Measurements from ENCODE around the gene LRRC8D. TPM values are rescaled to one million over a fixed set of nuclear protein-coding genes. Genes with fewer than 3 reads are reported as not detected.

Gene LRRC8D
- total and polyA plus RNA-seq, 9 of the 15 experiments (the other 6 are each of a cell fraction or from before 2014, with no cell fraction given) = 3.4 to 53.9 (median 15.9) TPM

- CTCF ChIA-PET (ENCODE audit: low intra/inter-chr PET ratio) = no interaction called here
- no peaks in the 10 kb centered on the region for H3K27me3 ChIP-seq (ENCODE audit: control insufficient read depth in 2 of 2, insufficient read depth in 2 of 2, low read length in 2 of 2)
- no peak for FAIRE-seq
- BruUV-seq (replicated peaks) = no TSS peak
- in situ Hi-C loops (cut with MboI) = no loop called here
- WGBS (ENCODE audit: insufficient coverage, low coverage, missing lambda C conversion rate) = 86% methylated on average over 7 of the region's 7 CpGs
- DNase-seq (ENCODE audit: extremely low read depth in 1 of 4, low spot score in 3 of 4) = no peak
- H3K9ac ChIP-seq (ENCODE audit: insufficient read depth in 1 of 2, low read depth in 2 of 2, low read length in 2 of 2) = no peak overlapping the region
- H3K4me2 ChIP-seq (ENCODE audit: insufficient read depth, low read length) = no peak overlapping the region
- H3K36me3 ChIP-seq (ENCODE audit: control insufficient read depth, insufficient read depth, low read length) = peaks cover 62% of the 10 kb centered on the region; the same call in 2 of the 3 replicates
- peaks cover 2 to 11% of the 10 kb centered on the region in 2 experiments; a peak in 3 of 5 replicates for H3K4me1 ChIP-seq (replicated peaks in 1 of 2; ENCODE audit: control insufficient read depth in 2 of 2, insufficient read depth in 2 of 2, low read length in 2 of 2)
- H3K4me3 ChIP-seq = no peak overlapping the region
- no peak overlapping the region for H2AFZ ChIP-seq (ENCODE audit: low read depth, low read length)
- no peak for ATAC-seq
- no peak overlapping the region for H3K27ac ChIP-seq (ENCODE audit: extremely low read depth, low read depth, low read length)
- H3K9me1 ChIP-seq (ENCODE audit: control insufficient read depth, insufficient read depth, low read length) = no peaks in the 10 kb centered on the region
- H4K20me1 ChIP-seq (replicated peaks; ENCODE audit: control insufficient read depth, insufficient read depth, low read length) = no peaks in the 10 kb centered on the region
- no peaks in the 10 kb centered on the region for H3K9me3 ChIP-seq (replicated peaks; ENCODE audit: control insufficient read depth, insufficient read depth, low read depth, low read length)
- intact Hi-C loops (cut with micrococcal nuclease) = no loop called here
- TF ChIP-seq ZNF57 (CRISPR knock-in tag; IDR thresholded peaks at IDR 0.05) (no peak), ZNF507 (tag; conservative IDR thresholded peaks at IDR 0.05) (no peak), MAFF (IDR thresholded peaks at IDR 0.05; ENCODE audit: low read length) (no peak), THRB (CRISPR knock-in tag; conservative IDR thresholded peaks at IDR 0.05) (no peak), RFX1 (IDR thresholded peaks at IDR 0.05) (no peak), SRSF3 (IDR thresholded peaks at IDR 0.05; ENCODE audit: insufficient read depth, low read length) (no peak), ASH1L (IDR thresholded peaks at IDR 0.05; ENCODE audit: borderline replicate concordance, low read depth, partially characterized antibody) (no peak), NEUROD1 (IDR thresholded peaks at IDR 0.05; ENCODE audit: borderline replicate concordance, low read depth, low read length, partially characterized antibody) (no peak), SUPT5H (IDR thresholded peaks at IDR 0.05) (no peak), MXD1 (CRISPR knock-in tag; IDR thresholded peaks at IDR 0.05; ENCODE audit: borderline replicate concordance, poor library complexity, severe bottlenecking) (no peak), ZSCAN32 (CRISPR knock-in tag; IDR thresholded peaks at IDR 0.05) (no peak), AFF4 (CRISPR knock-in tag; IDR thresholded peaks at IDR 0.05) (no peak), USF2 (CRISPR knock-in tag; IDR thresholded peaks at IDR 0.05) (no peak), PML (IDR thresholded peaks at IDR 0.05; ENCODE audit: low read length) (no peak), CC2D1A (IDR thresholded peaks at IDR 0.05) (no peak), NR2F6 (CRISPR knock-in tag; IDR thresholded peaks at IDR 0.05) (no peak), SP2 (IDR thresholded peaks at IDR 0.05; ENCODE audit: extremely low read depth, low read depth, low read length, poor library complexity, severe bottlenecking) (no peak), SIRT6 (IDR thresholded peaks at IDR 0.05; ENCODE audit: low read depth, low read length) (no peak)
- peaks cover 23% of the 10 kb centered on the region for H3K79me2 ChIP-seq (ENCODE audit: control insufficient read depth, insufficient read depth, low read length)
- POLR2A ChIA-PET = interaction anchor here (1.4 kb wide), 1 partner anchor 17 kb away, joined by 3 read pairs; no protein-coding TSS in a partner anchor
Observed at GRCh38 chr1:89844241-89844807, 23.5 kb downstream of the LRRC8D start.
